Bronchus fibroblast of lung (primary cell): Measurements from ENCODE around the gene LCE1D. TPM values are rescaled to one million over a fixed set of nuclear protein-coding genes. Genes with fewer than 3 reads are reported as not detected.

ENCODE experiments used
- total RNA-seq: library from RNA; depleted of rRNA; stranded (reverse); fragments of >200 nt; gene quantifications from 2 replicates; pipeline ENCODE4 v1.2.3, GENCODE V29; 2015

The LCE1D gene, protein sequence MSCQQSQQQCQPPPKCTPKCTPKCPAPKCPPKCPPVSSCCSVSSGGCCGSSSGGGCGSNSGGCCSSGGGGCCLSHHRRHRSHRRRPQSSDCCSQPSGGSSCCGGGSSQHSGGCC
- not detected in 2 replicates for total RNA-seq

DNA sequence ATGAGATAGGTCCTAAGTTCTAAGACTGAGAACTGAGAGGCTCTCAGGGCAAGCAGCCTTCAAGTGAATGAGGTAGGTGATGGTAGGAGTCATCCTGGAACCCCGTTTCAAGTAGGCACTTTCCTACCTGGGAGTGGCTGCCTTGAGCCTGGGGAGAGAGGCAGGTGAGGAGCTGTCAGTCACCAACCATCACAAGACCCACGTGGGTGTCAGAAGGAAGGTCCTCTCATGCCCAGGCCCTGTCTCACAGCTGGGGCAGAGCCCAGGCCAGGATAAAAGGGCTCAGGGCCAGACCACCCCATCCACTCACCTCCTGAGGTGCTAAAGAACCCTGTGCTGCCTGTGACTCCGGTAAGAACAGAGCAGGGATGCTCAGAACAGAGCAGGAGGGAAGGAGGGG, at the start of gene LCE1D:
LCE1D (plus strand) TSS at position 301 of the 400 bp plus-strand sequence. CDS start 1,074 bp downstream, outside the sequence.

DNA sequence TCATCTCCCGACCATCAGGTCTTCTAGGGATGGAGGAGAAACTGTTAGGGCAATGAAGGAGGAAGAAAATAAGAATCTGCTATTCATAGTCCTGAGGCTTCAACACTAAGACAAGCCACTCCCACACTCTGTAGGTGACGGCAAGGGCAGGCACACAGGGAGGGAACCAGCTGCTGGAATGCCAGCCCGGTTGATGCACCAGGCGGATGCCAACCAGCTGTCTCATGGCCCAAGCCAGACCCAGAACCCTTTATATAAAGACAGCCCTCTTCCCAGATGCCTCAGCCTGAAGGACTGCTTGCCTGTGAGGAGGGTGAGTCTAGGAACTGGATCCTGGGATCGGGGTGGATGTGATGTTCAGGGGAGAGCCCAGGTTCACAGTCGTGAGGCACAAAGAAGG, 38.8 kb upstream of the LCE1D start, which contains the start of gene KPRP:
KPRP (plus strand) TSS at position 279 of the 400 bp plus-strand sequence. CDS start 1,564 bp downstream, outside the sequence.

DNA sequence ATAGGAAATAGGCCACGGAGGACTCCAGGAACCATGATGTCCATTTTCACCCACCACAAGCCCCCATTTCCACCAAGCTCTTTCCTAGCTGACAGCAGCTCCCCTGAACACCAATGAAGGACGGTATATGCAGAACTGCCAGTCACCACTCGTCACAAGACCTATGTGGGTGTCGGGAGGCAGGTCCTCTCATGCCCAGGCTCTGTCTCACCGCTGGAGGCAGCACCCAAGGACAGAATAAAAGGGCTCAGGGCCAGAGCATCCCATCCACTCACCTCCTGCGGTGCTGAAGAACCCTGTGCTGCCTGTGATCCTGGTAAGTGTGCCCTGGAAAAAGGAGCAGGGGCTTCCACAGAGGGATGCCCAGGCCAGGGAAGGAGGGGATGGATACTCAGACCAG, 21.6 kb upstream of the LCE1D start, which contains the start of gene LCE1F:
LCE1F (plus strand) TSS at position 266 of the 400 bp plus-strand sequence. CDS start 1,232 bp downstream, outside the sequence.

DNA sequence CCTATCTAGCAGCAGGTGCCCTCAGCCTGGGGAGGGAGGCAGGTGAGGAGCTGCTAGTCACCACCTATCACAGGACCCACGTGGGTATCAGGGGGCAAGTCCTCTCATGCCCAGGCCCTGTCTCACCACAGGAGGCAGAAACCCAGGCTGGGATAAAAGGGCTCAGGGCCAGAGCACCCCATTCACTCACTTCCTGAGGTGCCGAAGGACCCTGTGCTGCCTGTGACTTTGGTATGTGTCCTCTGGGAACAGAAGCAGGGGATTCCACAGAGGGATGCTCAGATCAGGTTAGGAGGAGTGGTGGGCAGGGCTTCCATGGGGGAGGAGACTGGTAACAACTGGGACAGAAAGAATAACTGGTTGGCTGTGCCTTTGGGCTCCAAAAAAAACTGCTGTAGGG, 10.4 kb upstream of the LCE1D start, which contains the start of gene LCE1E:
LCE1E (plus strand) TSS at position 181 of the 400 bp plus-strand sequence. CDS start 1,043 bp downstream, outside the sequence.

DNA sequence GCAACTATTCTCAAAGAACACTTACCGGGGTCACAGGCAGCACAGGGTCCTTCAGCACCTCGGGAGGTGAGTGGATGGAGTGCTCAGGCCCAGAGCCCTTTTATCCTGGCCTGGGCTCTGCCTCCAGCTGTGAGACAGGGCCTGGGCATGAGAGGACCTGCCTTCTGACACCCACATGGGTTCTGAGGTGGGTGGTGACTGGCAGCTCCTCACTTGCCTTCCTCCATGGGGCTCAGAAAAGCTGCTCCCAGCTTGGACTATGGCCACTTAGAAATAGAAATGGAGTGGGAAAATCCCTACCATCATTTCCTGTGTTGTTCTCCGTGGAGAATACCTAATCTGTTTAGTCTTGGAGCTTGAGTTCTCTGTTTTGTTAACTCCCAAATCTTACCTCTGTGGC, 10.1 kb downstream of the LCE1D start, which contains the start of gene LCE1C:
LCE1C (minus strand) TSS at position 76 of the 400 bp plus-strand sequence. CDS start 1,173 bp downstream, outside the sequence.

DNA sequence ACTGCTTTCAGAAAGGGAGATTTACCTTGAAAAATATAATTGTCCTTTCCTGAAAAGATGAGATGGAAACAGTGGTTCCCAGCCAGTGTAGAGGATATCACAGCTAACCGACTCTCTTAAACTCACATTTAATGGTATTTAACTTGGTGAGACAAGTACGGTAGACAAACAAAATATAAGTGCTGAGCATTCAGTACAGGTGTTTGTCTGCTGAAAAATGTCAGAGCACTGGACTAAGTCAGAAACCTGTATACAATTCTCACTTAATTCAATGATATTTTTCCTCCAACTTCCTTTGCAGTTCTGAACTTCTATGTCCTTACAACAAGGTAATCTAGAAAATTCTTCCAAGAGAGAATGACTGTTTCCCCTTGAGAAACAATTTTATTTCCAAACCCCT, 15.2 kb downstream of the LCE1D start, which contains the start of gene LCE1B:
LCE1B (plus strand) TSS at position 301 of the 400 bp plus-strand sequence. CDS start 476 bp downstream, outside the sequence.

DNA sequence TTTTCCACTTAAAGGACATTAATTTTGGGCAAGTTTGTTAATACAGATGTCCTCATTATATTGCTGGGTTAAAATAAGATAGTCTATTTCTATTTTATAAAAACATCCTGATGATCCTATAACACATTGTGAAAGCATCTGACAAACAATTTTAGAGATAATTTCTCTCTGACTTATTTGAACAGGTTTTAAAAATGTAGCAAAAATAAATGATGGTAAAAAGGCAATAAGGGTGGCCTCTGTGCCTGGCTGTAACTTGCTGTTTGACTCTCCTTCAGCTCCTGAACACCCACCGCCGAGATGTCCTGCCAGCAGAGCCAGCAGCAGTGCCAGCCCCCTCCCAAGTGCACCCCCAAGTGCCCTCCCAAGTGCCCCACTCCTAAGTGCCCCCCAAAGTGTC, 30.7 kb downstream of the LCE1D start, which contains the start of gene LCE1A:
LCE1A (plus strand) TSS at position 301 of the 400 bp plus-strand sequence; CDS start at position 301, 0 bp downstream.

DNA sequence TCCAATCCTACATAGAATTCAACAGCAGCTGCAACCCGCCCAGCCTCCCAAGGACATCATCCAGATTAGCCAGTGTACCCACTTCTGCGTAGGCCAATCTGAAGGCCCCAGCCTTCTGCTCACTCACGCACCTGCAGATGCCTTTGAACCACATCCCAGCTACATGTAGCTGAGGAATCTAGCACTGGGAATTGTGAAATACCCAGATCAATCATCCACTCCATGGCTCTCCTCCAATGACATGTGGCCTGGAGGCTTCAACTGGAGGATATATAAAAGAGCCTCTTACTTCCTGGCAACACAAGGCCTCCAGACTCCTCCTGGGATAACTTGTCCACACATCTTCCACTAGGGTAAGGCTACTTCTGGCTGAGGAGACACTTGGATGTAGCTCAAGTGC, 46.0 kb downstream of the LCE1D start, which contains the start of gene LCE6A:
LCE6A (plus strand) TSS at position 301 of the 400 bp plus-strand sequence. CDS start 665 bp downstream, outside the sequence.

Other genes starting within 250 kb of the LCE1D start
- gene LCE3E, start 229.9 kb upstream of the LCE1D start, total RNA-seq, result not detected in 2 replicates
- not detected in 2 replicates for gene LCE3D, start 216.2 kb upstream of the LCE1D start, total RNA-seq
- not detected in 2 replicates for gene LCE3C, start 196.5 kb upstream of the LCE1D start, total RNA-seq
- gene LCE3B, start 182.9 kb upstream of the LCE1D start, total RNA-seq, result not detected in 2 replicates
- not detected in 2 replicates for gene LCE3A, start 173.6 kb upstream of the LCE1D start, total RNA-seq
- gene LCE2D, start 133.3 kb upstream of the LCE1D start, total RNA-seq, result not detected in 2 replicates
- gene LCE2C, start 121.4 kb upstream of the LCE1D start, total RNA-seq, result not detected in 2 replicates
- gene LCE2B, start 110.6 kb upstream of the LCE1D start, total RNA-seq, result not detected in 2 replicates
- not detected in 2 replicates for gene LCE2A, start 98.4 kb upstream of the LCE1D start, total RNA-seq
- not detected in 2 replicates for gene LCE4A, start 88.6 kb upstream of the LCE1D start, total RNA-seq
- not detected in 2 replicates for gene KPRP, start 38.7 kb upstream of the LCE1D start, total RNA-seq
- not detected in 2 replicates for gene LCE1F, start 21.6 kb upstream of the LCE1D start, total RNA-seq
- not detected in 2 replicates for gene LCE1E, start 10.5 kb upstream of the LCE1D start, total RNA-seq
- not detected in 2 replicates for gene LCE1C, start 9.9 kb downstream of the LCE1D start, total RNA-seq
- not detected in 2 replicates for gene LCE1B, start 15.2 kb downstream of the LCE1D start, total RNA-seq
- gene LCE1A, start 30.8 kb downstream of the LCE1D start, total RNA-seq, result not detected in 2 replicates
- gene LCE6A, start 46.1 kb downstream of the LCE1D start, total RNA-seq, result not detected in 2 replicates
- not detected in 2 replicates for gene LCE7A, start 63.3 kb downstream of the LCE1D start, total RNA-seq
- not detected in 2 replicates for gene SMCP, start 81.6 kb downstream of the LCE1D start, total RNA-seq
- not detected in 2 replicates for gene IVL, start 111.8 kb downstream of the LCE1D start, total RNA-seq
- not detected in 2 replicates for gene SPRR5, start 150.5 kb downstream of the LCE1D start, total RNA-seq
- gene SPRR4, start 173.9 kb downstream of the LCE1D start, total RNA-seq, result not detected in 2 replicates
- not detected in 2 replicates for gene SPRR1A, start 187.4 kb downstream of the LCE1D start, total RNA-seq
- gene SPRR3, start 205.0 kb downstream of the LCE1D start, total RNA-seq, result not detected in 2 replicates
- not detected in 2 replicates for gene SPRR1B, start 234.5 kb downstream of the LCE1D start, total RNA-seq
- not detected in 2 replicates for gene SPRR2D, start 244.4 kb downstream of the LCE1D start, total RNA-seq